Measurements from ENCODE around the gene ATP6AP1. TPM values are rescaled to one million over a fixed set of nuclear protein-coding genes. Genes with fewer than 3 reads are reported as not detected.

The ATP6AP1 gene
- total RNA-seq, 2 donors from 2014 or later: 40.8 to 75.7 TPM

GRCh38 chrX:154449618-154450017 is 21.1 kb downstream of the ATP6AP1 start:
- ATAC-seq (ENCODE audit: insufficient number of reproducible peaks, low FRiP score, low read depth) (no peak), DNase-seq (ENCODE audit: low spot score) (no peak)
- no peaks in the 10 kb centered on the region for H3K27me3 ChIP-seq (replicated peaks; ENCODE audit: insufficient read depth)
- peaks cover 6 to 17% of the 10 kb centered on the region in 2 donors for H3K4me1 ChIP-seq (ENCODE audit: control insufficient read depth in 1 of 2, low read depth in 2 of 2)
- no peak for TF ChIP-seq CTCF (IDR thresholded peaks at IDR 0.05)
- H3K4me3 ChIP-seq: no peak overlapping the region
- no peak overlapping the region for H3K27ac ChIP-seq
- peaks cover 18% of the 10 kb centered on the region for H3K36me3 ChIP-seq
- H3K9me3 ChIP-seq: no peaks in the 10 kb centered on the region

- H3K27me3 ChIP-seq (replicated peaks; ENCODE audit: insufficient read depth): no peaks in the 10 kb centered on the region
- peaks cover 1 to 10% of the 10 kb centered on the region in 2 donors for H3K4me1 ChIP-seq (ENCODE audit: control insufficient read depth in 1 of 2, low read depth in 2 of 2)
- TF ChIP-seq CTCF (IDR thresholded peaks at IDR 0.05): no peak
- H3K4me3 ChIP-seq: no peak overlapping the region
- H3K36me3 ChIP-seq: peaks cover 18% of the 10 kb centered on the region
- H3K9me3 ChIP-seq: no peaks in the 10 kb centered on the region
- H3K27ac ChIP-seq: no peak overlapping the region
- DNase-seq (ENCODE audit: low spot score) (no peak), ATAC-seq (ENCODE audit: insufficient number of reproducible peaks, low FRiP score, low read depth) (no peak)
These were observed 21.8 kb downstream of the ATP6AP1 start for GRCh38 chrX:154450312-154450711.

GRCh38 chrX:154452823-154453222 is 24.3 kb downstream of the ATP6AP1 start:
- H3K27me3 ChIP-seq (replicated peaks; ENCODE audit: insufficient read depth): no peaks in the 10 kb centered on the region
- ATAC-seq (ENCODE audit: insufficient number of reproducible peaks, low FRiP score, low read depth) (no peak), DNase-seq (ENCODE audit: low spot score) (no peak)
- no peak for TF ChIP-seq CTCF (IDR thresholded peaks at IDR 0.05)
- peaks cover 18% of the 10 kb centered on the region for H3K36me3 ChIP-seq
- H3K4me1 ChIP-seq (ENCODE audit: control insufficient read depth in 1 of 2, low read depth in 2 of 2): no peaks in the 10 kb centered on the region
- no peak overlapping the region for H3K27ac ChIP-seq
- H3K4me3 ChIP-seq: no peak overlapping the region
- no peaks in the 10 kb centered on the region for H3K9me3 ChIP-seq

GRCh38 chrX:154457491-154458115 is 29.1 kb downstream of the ATP6AP1 start:
- no peak for DNase-seq (ENCODE audit: low spot score)
- Histone ChIP-seq H3K9me3 (no peaks in the 10 kb centered on the region), H3K36me3 (no peaks in the 10 kb centered on the region), H3K4me1 (ENCODE audit: control insufficient read depth in 1 of 2, low read depth in 2 of 2) (peaks cover 0 to 10% of the 10 kb centered on the region in 2 donors), H3K4me3 (peak overlapping the region; percentile 80), H3K27ac (peak overlapping the region in 1 of 2 donors; percentile 71), H3K27me3 (replicated peaks; ENCODE audit: insufficient read depth) (no peaks in the 10 kb centered on the region)
- no peak for ATAC-seq (ENCODE audit: insufficient number of reproducible peaks, low FRiP score, low read depth)
- no peak for TF ChIP-seq CTCF (IDR thresholded peaks at IDR 0.05)

- Histone ChIP-seq H3K36me3 (no peaks in the 10 kb centered on the region), H3K4me3 (peak within 1 kb of the TSS; percentile 80), H3K27ac (peak within 1 kb of the TSS in 1 of 2 donors; percentile 71), H3K9me3 (no peaks in the 10 kb centered on the region), H3K27me3 (replicated peaks; ENCODE audit: insufficient read depth) (no peaks in the 10 kb centered on the region), H3K4me1 (ENCODE audit: control insufficient read depth in 1 of 2, low read depth in 2 of 2) (peaks cover 0 to 10% of the 10 kb centered on the region in 2 donors)
- DNase-seq (ENCODE audit: low spot score) (no peak), ATAC-seq (ENCODE audit: insufficient number of reproducible peaks, low FRiP score, low read depth) (no peak)
- no peak for TF ChIP-seq CTCF (IDR thresholded peaks at IDR 0.05)
These were observed 29.9 kb downstream of the ATP6AP1 start, which contains the start of gene PLXNA3 for GRCh38 chrX:154458116-154458953. PLXNA3 (plus strand) TSS chrX:154458281; CDS start chrX:154460184, 1,903 bp downstream.

All from thoracic aorta (tissue), 2 donors.